Fibroblast of lung (primary cell): ENCODE results near the gene UCN2. TPM values are rescaled to one million over a fixed set of nuclear protein-coding genes. Genes with fewer than 3 reads are reported as not detected.

ENCODE experiments used
- DNase-seq, 2 donors: peaks; one replicate each; pipeline versions ENCODE4 v3.0.0 to v3.0.0-alpha.2; 2010; ENCODE audit warnings: low read depth in 2 of 2
- H2AFZ ChIP-seq: 2 replicates; pipeline ENCODE4 v1.5.1; 2012; ENCODE audit warnings: low read length, control low read depth, inconsistent platforms
- H3K27ac ChIP-seq: 2 replicates; pipeline ENCODE4 v1.5.1; 2011; ENCODE audit warnings: low read length, control low read depth; ENCODE audit not compliant: insufficient read depth
- H3K27me3 ChIP-seq: 2 replicates; pipeline ENCODE4 v1.5.1; 2011; ENCODE audit warnings: mild to moderate bottlenecking, low read length; ENCODE audit not compliant: control insufficient read depth, insufficient read depth
- H3K36me3 ChIP-seq: 2 replicates; pipeline ENCODE4 v1.5.1; 2011; ENCODE audit warnings: low read length; ENCODE audit not compliant: control insufficient read depth, insufficient read depth
- H3K4me1 ChIP-seq: 2 replicates; pipeline ENCODE4 v1.5.1; 2011; ENCODE audit warnings: low read length; ENCODE audit not compliant: control insufficient read depth, insufficient read depth; ENCODE audit errors: extremely low read depth
- H3K4me2 ChIP-seq: 2 replicates; pipeline ENCODE4 v1.5.1; 2011; ENCODE audit warnings: low read length, control low read depth; ENCODE audit not compliant: insufficient read depth; ENCODE audit errors: extremely low read depth
- H3K4me3 ChIP-seq, 4 experiments: fragments of 200-600 bp in 1 of 4; sonication (generic) in 1 of 4; replicated peaks in 1 of 4; 2 replicates each; pipeline ENCODE4 v1.5.1; 2011 to 2016; ENCODE audit warnings: low read length in 4 of 4, low read depth in 3 of 4, mild to moderate bottlenecking in 3 of 4, control low read depth in 2 of 4, inconsistent platforms in 1 of 4, mixed read lengths in 1 of 4; ENCODE audit not compliant: insufficient read depth in 1 of 4; ENCODE audit errors: control extremely low read depth in 1 of 4
- H3K79me2 ChIP-seq: 2 replicates; pipeline ENCODE4 v1.5.1; 2012; ENCODE audit warnings: mild to moderate bottlenecking, low read length, inconsistent platforms; ENCODE audit not compliant: control insufficient read depth, insufficient read depth
- H3K9ac ChIP-seq: 2 replicates; pipeline ENCODE4 v1.5.1; 2011; ENCODE audit warnings: mild to moderate bottlenecking, low read length, control low read depth; ENCODE audit not compliant: insufficient read depth
- H3K9me3 ChIP-seq: 2 replicates; pipeline ENCODE4 v1.5.1; 2012; ENCODE audit warnings: low read depth, low read length; ENCODE audit not compliant: control insufficient read depth, insufficient read depth
- H4K20me1 ChIP-seq: 2 replicates; pipeline ENCODE4 v1.5.1; 2011; ENCODE audit warnings: low read length; ENCODE audit not compliant: control insufficient read depth, insufficient read depth; ENCODE audit errors: extremely low read depth
- EZH2 ChIP-seq: IDR thresholded peaks from 2 replicates; pipeline ENCODE4 v1.5.1; 2012; ENCODE audit warnings: low read length, control low read depth, mild to moderate bottlenecking; ENCODE audit errors: missing control alignments
- polyA plus RNA-seq, 2 donors: library from polyadenylated mRNA; depleted of rRNA in 1 of 2; stranded (reverse) in 1 of 2; unstranded in 1 of 2; fragments of >200 nt; gene quantifications; 2 replicates each; pipeline ENCODE4 v1.2.1, GENCODE V29; 2011 to 2012; ENCODE audit warnings: missing spikeins in 1 of 2
- total RNA-seq: library from RNA; depleted of rRNA; stranded (reverse); fragments of >200 nt; gene quantifications from 2 replicates; pipeline ENCODE4 v1.2.1, GENCODE V29; 2014
- TF ChIP-seq, protein P1 (sequence below), 2 donors: IDR thresholded peaks in 1 of 2; conservative IDR thresholded peaks in 1 of 2; 1 replicate in 1 of 2; 2 replicates in 1 of 2; pipeline ENCODE4 v1.5.1; 2011 to 2012; ENCODE audit warnings: low read length in 2 of 2, control low read depth in 1 of 2, inconsistent platforms in 1 of 2, low read depth in 1 of 2, mild to moderate bottlenecking in 1 of 2

Gene UCN2
- total and polyA plus RNA-seq, 2 donors (not counting 1 experiment from before 2014, with no cell fraction given) = 0.07 to 0.66 TPM

DNA sequence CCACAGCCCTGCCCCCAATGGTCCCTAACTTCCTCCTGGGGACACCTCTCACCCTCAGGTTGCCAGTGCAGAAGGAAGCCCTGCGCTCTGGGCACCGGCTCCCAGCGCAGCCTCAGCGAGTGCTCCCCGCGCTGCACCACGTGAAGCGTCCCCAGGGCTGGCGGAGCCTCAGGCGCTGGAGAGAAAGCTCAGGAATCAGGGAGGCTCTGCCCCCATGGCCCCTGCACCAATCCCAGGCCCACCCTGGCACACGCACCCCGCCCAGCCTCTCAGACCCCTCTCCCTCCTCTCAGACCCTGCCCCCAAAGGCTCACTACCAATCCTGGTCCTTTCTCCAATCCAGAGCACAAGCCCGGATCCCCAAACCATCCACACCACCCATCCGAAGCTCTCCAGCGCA is 24.6 kb upstream of the UCN2 start:
- peaks cover 7% of the 10 kb centered on the region for H3K36me3 ChIP-seq
- no peaks in the 10 kb centered on the region for H3K79me2 ChIP-seq
- H2AFZ ChIP-seq = no peak overlapping the region

GRCh38 chr3:48587686-48588085 is 24.1 kb upstream of the UCN2 start:
- Histone ChIP-seq H4K20me1 (no peaks in the 10 kb centered on the region), H3K4me1 (no peaks in the 10 kb centered on the region), H3K27me3 (no peaks in the 10 kb centered on the region), H3K36me3 (peaks cover 7% of the 10 kb centered on the region), H3K4me3 (no peak overlapping the region), H3K27ac (no peak overlapping the region), H3K4me2 (no peak overlapping the region), H3K79me2 (no peaks in the 10 kb centered on the region), H3K9ac (no peak overlapping the region), H3K9me3 (no peaks in the 10 kb centered on the region), H2AFZ (no peak overlapping the region)
- TF ChIP-seq, protein P1, sequence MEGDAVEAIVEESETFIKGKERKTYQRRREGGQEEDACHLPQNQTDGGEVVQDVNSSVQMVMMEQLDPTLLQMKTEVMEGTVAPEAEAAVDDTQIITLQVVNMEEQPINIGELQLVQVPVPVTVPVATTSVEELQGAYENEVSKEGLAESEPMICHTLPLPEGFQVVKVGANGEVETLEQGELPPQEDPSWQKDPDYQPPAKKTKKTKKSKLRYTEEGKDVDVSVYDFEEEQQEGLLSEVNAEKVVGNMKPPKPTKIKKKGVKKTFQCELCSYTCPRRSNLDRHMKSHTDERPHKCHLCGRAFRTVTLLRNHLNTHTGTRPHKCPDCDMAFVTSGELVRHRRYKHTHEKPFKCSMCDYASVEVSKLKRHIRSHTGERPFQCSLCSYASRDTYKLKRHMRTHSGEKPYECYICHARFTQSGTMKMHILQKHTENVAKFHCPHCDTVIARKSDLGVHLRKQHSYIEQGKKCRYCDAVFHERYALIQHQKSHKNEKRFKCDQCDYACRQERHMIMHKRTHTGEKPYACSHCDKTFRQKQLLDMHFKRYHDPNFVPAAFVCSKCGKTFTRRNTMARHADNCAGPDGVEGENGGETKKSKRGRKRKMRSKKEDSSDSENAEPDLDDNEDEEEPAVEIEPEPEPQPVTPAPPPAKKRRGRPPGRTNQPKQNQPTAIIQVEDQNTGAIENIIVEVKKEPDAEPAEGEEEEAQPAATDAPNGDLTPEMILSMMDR (conservative IDR thresholded peaks at IDR 0.05 in 1 of 2, IDR thresholded peaks at IDR 0.05 in 1 of 2; ENCODE audit: low read depth in 1 of 2, low read length in 2 of 2) = no peak
- TF ChIP-seq EZH2 = no peak
- no peak for DNase-seq

More for the DNA sequence above, 24.6 kb upstream of the UCN2 start:
- no peak overlapping the region for H3K4me2 ChIP-seq
- no peak overlapping the region for H3K4me3 ChIP-seq
- H4K20me1 ChIP-seq = no peaks in the 10 kb centered on the region
- H3K4me1 ChIP-seq = no peaks in the 10 kb centered on the region
- no peak for DNase-seq
- H3K9me3 ChIP-seq = no peaks in the 10 kb centered on the region
- no peak overlapping the region for H3K27ac ChIP-seq
- no peak overlapping the region for H3K9ac ChIP-seq
- no peaks in the 10 kb centered on the region for H3K27me3 ChIP-seq
- TF ChIP-seq EZH2 = no peak
- TF ChIP-seq, protein P1 (conservative IDR thresholded peaks at IDR 0.05 in 1 of 2, IDR thresholded peaks at IDR 0.05 in 1 of 2; ENCODE audit: low read depth in 1 of 2, low read length in 2 of 2) = no peak

- peaks cover 6% of the 10 kb centered on the region for H3K36me3 ChIP-seq
These were observed 21.8 kb upstream of the UCN2 start for GRCh38 chr3:48585411-48585810.

More at GRCh38 chr3:48585411-48585810, 21.8 kb upstream of the UCN2 start:
- Histone ChIP-seq H2AFZ (no peak overlapping the region), H3K4me1 (no peaks in the 10 kb centered on the region), H3K4me3 (no peak overlapping the region), H3K4me2 (no peak overlapping the region), H3K9me3 (no peaks in the 10 kb centered on the region), H3K27me3 (no peaks in the 10 kb centered on the region), H4K20me1 (no peaks in the 10 kb centered on the region), H3K27ac (no peak overlapping the region), H3K79me2 (no peaks in the 10 kb centered on the region), H3K9ac (no peak overlapping the region)
- no peak for DNase-seq
- TF ChIP-seq, protein P1 (conservative IDR thresholded peaks at IDR 0.05 in 1 of 2, IDR thresholded peaks at IDR 0.05 in 1 of 2; ENCODE audit: low read depth in 1 of 2, low read length in 2 of 2) = no peak
- no peak for TF ChIP-seq EZH2
